ENCODE measurements around the gene ABLIM2.

ABLIM2 gene

DNA sequence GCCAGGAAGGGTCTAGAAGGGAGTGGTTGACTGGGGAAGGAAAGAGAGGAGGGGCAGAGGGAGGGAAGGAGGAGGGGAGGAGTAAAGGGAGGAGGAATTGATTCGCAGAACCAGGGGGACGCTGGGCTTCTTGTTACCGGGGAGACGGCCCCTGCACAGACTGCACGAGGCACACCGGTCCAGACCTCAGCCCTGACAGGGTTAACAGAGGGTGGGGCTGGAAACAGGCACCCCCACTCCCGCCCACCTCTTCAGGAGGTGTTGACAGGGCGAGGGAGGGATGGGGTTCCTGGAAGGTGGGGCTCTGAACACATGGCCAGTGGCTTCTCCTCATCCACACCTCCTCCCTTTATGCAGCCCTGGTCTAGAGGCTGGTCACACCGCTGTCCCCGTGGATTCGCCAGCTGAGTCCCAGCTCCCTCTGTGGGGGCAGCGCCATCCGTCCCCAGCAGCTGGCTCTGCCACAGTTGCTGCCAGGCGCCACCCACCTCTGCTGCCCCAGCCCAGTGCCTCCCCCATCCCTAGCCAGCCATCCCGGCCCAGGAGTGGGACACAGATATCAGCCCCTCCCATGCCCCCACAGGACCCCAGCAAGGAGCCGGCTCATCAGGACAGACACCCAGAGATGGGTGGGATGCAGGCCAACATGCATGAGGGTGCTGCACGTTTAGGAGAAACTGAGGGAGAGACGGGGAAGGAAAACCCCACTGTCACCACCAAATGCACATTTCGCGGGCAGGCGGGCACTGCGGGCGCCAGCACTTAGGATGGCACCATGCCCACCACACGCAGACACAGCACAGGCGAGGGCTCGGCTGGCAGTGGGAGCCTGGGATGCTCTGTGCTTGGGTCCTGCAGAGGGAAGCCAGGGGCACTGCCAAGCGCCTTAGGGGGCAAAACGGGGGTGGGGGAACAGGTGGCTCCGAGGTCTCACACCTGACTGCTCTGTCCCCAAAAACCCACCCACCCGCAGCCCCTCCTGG, 87.6 kb downstream of the ABLIM2 start:
- no peak for DNase-seq (ENCODE audit: low read depth, low spot score)

DNA sequence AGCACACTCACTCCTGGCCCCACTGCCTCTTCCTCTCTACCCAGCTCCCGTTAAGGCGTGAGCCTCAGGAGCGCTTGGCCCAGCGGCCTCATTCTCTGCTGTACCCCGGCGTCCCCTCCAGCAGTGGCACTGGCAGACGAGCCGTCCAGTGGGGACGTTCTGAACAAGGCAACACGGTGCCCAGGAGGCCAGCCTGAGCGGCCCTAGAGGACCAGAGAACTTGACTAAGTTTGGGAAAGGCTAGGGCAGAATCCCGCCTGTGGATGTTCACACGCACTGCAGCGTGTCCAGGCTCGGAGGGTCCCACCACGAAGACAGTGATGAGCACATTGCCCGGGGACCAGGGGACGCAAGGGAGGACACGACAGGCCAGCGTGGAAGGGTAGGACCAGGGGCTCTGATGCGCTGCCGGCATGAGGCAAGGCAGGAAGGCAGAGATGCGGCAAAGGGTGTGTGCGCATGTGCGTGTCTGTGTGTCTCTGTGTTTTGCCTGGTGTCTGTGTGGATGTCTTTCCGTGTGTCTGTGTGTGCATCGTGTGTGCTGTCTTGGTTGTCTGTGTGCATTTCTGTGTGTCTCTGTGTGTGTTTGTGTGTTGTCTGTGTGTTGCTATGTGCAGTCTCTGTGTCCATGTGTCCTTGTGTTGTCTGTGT, 89.4 kb downstream of the ABLIM2 start:
- no peak for DNase-seq (ENCODE audit: low read depth, low spot score)

DNA sequence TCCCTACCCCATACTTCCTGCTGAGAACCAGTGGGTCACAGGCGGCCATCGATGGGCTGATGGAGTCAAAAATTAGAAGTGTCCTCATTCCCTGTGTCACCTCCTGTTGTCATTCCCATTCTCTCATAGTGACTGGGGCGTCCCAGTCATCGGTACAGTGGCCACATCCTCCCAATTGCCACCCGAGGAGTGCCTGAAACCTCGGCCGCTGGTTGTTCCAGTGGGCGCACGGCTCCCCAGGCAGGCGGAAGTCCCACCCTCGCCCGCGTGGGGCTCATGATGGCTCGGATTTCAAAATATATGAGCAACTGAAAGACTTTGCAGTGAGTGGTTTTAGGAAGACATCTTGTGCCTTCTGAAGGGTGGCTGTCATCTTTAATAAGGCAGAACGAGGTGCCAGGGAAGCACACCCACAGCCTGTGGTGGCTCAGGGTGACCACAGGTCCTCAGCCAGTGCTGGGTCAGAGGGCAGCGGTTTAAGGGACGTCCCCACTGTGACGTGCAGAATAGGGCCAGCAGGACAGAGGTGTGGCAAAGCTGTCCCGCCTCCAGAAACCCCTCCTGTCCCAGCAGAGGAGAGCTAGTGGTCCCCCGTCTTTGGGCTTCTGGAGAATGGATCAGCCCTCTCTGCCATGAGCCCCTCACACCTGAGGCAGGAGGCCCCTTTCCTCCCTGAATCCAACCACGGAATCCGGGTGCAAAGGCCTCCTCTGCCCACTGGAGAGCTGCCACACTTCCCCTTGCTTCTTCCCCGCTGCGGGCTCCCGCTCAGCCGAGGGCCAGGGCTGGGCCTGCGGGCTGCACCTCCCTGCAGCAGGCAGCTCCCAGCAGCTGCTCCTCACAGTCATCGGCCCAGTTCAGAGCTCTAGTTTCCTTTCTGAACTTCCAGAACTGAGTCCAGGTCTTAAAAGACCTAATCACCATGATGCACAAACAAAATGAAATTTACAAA, 90.4 kb downstream of the ABLIM2 start:
- no peak for DNase-seq (ENCODE audit: low read depth, low spot score)

DNA sequence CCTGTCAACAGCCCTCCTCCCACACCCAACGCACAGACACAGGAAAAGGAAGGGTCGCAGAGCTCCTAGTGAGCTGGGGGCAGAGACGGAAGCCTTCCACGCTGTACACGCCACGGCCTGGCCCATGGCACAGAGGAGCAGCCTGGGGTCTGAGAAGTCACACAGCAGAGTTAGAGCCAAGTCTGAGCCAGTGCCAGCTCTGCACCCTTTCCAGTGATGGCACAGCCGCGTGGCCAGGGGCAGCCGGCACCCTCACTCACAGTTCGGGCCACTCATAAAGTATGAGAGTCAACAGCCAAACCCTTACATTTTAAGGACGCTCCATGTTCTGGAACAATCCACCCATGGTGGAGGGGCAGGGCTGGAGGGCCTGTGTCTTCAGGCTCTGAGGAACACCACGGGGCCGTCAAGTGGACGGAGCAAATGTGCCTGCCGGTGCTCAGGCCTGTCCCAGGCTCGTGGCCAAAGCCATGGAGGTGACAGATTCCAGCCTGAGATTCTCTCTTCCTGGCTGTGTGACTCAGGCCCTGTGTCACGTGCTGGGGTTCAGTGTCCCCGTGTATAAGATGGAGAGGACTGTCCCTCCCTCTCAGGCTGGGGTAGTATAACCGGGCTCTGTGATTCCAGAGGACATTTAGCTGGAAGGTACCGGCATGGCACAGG, 91.2 kb downstream of the ABLIM2 start:
- DNase-seq (ENCODE audit: low read depth, low spot score) = no peak

DNA sequence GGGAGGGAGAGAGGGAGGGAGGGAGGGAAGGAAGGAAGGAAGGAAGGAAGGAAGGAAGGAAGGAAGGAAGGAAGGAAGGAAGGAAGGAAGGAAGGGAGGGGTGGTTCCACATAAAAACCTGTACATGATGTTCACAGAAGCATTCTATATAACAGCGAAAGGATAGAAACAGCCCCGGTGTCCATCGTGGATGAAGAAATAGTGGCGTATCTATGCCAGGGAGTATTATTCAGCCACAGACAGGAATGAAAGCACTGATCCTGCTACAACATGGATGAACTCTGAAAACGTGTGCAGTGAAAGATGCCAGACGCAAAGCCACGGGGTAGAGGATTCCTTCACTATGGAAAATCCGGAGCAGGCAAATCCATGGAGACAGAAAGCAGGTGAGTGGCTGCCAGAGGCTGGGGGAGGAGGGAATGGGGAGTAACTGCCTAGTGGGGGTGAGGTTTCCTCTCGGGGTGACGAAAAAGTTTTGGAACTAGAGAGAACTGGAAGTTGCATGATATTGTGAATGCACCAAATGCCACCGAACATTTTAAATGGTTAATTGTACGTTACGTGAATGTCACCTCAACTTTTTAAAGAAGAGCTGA, 92.2 kb downstream of the ABLIM2 start:
- DNase-seq (ENCODE audit: low read depth, low spot score) = no peak

DNA sequence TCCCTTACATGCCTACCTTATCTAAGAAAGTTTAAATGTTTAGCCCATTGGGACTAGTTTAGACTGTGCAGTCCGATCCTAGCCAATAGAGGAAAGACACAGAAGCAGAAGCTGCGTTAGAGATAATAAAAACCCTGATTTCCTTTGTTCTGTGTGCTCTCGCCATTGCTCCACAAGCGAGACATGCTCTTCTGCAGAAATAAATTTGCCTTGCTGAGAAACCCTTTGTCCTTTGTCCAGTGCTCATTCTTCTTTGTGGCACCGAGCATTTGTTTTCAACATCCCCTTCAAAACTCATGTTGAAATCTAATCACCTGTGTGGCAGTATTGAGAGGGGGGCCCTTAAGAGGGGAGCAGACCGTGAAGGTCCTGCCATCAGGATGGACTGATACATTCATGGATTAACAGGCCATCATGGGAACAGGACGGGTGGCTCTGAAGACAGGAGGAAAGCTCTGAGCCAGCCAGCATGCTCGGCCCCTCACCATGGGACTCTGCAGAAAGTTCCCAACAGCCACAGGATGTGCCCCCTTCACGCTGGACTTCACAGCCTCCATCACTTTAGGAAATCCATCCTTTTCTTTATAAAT, 94.5 kb downstream of the ABLIM2 start:
- no peak for DNase-seq (ENCODE audit: low read depth, low spot score)

DNA sequence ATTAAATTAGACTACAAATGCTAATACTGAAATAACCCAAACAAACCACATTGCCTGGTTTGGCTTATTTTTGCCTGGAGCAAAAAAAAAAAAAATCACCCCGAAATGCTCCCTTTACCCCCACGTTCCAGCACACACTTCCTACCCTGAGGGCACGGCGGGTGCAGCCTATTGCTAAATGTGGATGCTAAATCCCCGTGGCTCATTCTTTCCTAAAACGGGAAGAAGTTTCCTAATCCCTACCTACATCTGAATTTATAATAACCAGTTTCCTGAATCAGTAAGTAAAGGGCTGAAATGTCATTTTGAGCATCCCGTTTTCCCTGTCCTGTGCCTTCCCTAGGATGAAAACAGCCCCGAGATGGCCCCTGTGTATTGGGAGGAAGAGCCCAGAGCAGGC, 97.0 kb downstream of the ABLIM2 start:
- no peak for DNase-seq (ENCODE audit: low read depth, low spot score)

DNA sequence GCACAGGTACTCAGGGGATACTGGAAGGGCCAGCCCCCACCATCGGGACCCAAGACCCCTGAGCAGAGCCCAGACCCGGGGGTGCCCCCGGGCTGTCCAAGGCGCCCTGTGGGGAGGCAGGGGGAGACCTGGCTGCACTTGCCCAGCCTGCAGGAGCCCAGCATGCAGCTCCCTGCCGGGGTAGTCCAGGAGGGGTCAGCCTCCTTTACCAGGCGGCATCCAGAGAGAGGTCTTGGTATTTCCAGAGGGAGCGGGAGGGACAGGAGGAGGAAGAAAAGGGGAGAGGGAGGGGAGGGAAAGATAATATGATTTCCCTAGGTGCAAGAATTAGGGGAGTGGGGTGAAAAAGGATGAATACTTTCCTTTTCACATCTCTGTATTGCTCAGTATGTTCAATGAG, 97.5 kb downstream of the ABLIM2 start:
- DNase-seq (ENCODE audit: low read depth, low spot score) = no peak

DNA sequence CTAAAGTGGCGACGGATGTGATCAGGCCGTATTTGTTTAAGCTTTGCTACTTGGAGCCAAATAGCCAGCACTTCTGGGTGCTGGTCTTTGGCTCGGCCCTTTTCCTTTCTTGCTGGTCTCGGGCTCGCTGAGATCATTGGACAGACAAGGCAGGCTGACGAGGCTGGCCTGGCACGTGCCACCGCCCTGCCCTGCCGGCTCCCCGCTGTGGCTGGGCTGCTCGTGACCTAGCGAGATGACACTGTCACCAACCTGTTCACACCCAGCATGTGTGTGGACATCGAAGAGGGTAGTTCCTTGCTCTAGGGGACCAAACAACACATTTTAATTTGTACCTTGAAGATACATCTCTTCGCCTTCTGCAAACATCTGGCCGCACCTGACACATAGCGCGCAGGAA, 98.0 kb downstream of the ABLIM2 start:
- no peak for DNase-seq (ENCODE audit: low read depth, low spot score)

DNA sequence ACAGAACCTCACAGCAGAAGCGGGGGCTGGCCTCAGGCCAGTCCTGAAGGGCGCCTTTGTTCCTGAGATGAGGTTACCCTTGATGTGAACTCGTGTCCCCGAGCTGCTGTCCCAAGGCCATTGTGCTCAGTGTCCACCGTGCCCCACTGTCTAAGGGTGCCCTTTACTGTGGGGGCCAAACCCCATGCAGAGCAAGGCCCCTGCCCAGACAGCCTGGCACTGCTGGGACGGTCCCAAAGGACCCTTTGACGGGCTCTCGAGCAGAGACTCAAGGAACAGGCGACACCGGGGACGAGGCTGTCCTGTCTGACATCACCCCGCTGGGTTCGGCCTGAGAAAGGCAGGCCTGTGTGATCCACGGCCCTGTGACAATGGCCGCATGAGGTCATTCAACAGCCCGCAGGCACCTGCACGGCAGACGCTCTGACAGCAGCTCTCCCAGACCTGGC, 100.6 kb downstream of the ABLIM2 start:
- DNase-seq (ENCODE audit: low read depth, low spot score) = no peak

DNA sequence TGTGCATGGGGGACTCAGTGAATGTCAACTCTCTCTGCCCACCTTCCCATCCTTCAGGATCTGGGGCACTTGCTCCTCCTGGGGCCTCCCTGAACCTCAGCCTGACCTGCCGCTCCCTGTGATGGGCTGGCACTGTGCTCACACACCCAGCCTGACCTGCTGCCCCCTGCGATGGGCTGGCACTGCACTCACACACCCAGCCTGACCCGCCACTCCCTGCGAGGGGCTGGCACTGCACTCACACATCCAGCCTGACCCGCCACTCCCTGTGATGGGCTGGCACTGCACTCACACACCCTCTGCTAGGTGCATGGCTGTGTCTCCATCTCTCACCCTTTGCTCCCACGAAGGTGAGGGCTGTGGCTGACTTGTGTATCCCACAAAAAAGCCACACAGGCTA, 103.4 kb downstream of the ABLIM2 start:
- no peak for DNase-seq (ENCODE audit: low read depth, low spot score)

DNA sequence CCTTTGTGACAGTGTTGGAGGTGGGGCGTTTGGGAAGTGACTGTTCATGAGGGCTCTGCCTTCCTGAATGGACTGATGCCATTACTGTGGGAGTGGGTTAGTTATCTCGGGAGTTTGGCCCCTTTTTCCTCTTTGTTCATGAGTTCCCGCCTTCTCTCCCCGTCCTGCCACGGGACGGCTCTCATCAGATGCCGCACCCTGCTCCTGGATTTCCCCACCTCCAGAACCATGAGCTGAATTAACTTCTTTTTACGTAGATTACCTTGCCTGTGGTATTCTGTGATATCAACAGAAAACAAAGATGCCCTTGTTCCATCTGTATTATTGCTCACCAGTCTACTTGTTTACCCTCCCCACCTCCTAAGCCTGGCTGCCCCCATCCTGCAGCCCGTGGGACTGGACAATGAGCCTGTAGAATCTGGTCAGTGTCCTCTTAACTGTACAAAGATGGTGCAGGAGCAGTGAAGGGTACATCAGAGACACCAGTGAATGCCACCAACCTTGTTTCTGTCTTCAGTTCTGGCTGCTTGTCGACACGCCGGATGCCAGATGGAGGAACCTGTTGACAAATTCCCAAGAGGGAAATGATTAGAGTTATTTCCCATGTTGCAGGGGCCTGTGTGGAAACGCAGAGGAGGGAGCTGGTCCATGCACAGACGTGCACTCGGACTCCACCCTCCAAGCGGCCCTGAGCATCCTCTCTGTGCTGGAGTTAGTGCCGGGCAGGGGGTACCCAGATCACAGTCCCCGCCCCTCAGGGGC, 104.7 kb downstream of the ABLIM2 start:
- no peak for DNase-seq (ENCODE audit: low read depth, low spot score)

DNA sequence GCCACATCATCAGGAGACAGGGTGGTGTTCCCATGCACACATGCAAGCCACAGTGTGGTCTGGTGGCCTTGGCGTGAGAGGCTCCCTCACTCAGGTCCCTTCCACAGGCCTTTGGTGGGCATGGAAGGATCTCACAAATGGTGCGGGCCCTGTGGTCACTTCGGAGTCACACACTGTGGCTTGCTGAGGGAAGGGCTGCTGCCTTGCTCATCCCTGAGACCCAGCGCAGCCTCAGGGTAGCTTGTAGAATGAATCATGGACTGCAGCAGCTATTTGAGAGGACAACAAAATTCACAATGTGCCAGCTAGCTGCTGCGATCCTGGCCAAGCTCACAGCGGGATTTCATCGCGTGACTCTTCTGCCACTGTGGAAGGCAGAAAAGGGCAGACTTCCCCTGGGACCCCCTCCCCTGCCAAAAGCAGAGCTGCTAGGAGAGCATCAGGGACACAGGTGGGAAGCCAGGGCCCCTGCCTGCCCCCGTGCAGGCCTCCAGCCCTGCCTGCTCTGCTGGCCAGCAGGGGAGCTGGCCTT, 106.4 kb downstream of the ABLIM2 start:
- no peak for DNase-seq (ENCODE audit: low read depth, low spot score)

DNA sequence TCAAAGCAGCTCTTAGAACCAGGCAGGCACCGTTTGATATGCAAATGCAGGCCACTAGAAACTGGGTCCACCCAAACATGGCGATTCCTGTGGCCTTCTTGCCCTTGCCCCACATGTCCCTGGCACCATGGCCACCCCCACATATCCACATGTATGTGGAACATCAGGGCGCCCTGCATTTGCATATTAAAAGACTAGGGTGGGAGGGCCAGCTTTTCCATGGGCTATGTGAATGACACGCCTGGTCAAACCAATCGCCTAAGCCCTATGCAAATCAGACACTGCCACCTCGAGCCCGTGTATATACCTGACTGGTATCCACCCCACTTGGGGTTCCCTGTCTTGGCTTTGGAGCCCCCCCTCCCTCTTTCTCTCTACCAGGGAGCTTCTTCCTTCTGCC, 107.0 kb downstream of the ABLIM2 start:
- DNase-seq (ENCODE audit: low read depth, low spot score) = no peak

DNA sequence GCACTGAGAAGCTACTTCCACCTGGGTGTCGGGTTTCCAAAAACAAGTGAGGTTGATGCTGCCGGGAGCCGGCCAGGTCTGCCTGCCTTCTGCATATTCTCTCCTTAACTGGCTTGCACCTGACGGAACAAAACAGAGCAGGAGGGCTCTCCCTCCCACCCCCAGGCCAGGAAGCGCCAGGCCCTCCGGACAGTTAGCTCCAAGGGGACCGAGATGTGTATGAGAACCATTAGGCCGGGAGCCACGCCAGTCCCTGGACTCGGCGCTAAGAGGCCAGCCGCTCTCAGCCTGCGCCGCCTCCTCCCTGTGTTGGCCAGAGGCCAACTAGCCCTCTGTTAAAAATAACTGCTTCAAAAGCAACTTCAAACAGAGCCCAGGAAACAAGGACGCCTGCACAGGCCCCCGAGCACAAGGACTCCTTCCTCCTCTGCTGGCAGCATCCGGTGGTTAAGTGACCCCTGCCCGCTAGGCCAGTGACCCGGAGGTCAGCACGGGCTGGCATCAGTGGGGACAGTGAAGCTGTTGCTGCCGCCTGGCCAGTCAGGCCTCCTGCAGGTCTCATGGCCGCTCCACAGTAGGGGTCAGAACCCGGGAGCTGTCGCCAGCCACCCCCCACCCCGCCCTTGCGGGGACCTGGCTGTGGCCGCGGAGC, 107.9 kb downstream of the ABLIM2 start:
- no peak for DNase-seq (ENCODE audit: low read depth, low spot score)

DNA sequence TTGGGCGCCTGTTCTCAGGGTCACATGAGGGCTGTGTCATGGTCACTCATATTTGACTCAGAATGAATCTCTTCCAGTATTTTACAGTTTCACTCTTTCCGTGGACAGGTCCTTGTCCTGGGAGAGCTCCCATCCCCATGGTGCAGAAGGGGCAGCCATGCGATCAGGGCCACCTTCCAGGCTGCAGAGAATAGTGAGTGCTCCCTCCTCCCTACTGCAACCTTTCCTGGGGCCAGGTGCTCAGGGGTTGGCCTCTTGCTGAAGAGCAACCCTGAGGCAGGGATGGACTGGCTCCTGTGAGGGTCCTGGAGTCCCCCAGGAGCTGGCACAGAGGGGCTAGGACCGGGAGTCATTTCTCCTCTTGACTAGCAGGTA, 108.4 kb downstream of the ABLIM2 start:
- no peak for DNase-seq (ENCODE audit: low read depth, low spot score)

DNA sequence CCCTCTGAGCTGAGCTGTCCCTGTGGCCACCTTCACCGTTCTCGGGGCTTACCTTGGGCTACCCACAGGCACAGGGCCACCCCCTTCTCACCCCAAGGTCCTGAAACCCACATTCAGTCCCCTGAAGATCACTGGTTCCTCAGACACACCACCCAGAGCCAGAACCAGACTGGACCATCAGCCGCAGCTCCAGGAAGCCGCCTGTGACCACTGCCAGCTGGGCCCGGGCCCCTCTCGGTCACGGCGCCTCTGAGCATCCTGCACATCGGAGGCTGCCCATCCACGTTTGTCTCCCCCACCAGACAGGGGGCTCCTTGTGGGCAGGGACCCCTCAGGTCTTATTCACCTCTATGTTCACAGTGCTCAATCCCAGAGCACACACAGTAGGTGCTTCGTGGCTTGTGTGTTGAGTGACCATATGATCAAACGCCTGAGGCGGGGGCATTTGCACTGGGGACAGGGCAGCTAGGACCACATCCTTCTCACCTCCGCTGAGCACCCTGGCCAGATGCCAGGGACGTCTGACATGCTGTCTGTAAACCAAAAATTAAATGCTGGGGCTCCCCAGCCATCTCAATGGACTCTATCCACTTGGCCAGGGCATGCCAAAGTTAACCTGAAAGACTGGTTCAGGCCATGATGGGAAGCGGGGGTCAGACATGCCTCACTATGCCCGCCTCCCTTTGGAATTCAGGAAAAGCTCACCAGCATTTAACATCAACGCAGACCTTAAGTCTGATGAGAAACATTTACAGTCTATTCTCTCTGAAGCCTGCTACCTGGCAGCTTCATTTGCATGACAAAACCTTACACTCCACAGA, 109.5 kb downstream of the ABLIM2 start:
- DNase-seq (ENCODE audit: low read depth, low spot score) = no peak
